ENCODE results near the gene MSMP.

The MSMP gene

GRCh38 chr9:35728041-35728971 lies 25.8 kb downstream of the MSMP start:
- Mint-ChIP-seq H3K27me3 (ENCODE audit: low read depth, poor library complexity) (peaks cover 2% of the 10 kb centered on the region), H3K36me3 (ENCODE audit: low read depth) (peaks cover 21% of the 10 kb centered on the region), H3K4me1 (peaks cover 7% of the 10 kb centered on the region), H3K9me3 (no peaks in the 10 kb centered on the region), H3K27ac (no peak overlapping the region), H3K4me3 (no peak overlapping the region)
- DNase-seq, result peak; percentile 56
- TF ChIP-seq, protein P1, sequence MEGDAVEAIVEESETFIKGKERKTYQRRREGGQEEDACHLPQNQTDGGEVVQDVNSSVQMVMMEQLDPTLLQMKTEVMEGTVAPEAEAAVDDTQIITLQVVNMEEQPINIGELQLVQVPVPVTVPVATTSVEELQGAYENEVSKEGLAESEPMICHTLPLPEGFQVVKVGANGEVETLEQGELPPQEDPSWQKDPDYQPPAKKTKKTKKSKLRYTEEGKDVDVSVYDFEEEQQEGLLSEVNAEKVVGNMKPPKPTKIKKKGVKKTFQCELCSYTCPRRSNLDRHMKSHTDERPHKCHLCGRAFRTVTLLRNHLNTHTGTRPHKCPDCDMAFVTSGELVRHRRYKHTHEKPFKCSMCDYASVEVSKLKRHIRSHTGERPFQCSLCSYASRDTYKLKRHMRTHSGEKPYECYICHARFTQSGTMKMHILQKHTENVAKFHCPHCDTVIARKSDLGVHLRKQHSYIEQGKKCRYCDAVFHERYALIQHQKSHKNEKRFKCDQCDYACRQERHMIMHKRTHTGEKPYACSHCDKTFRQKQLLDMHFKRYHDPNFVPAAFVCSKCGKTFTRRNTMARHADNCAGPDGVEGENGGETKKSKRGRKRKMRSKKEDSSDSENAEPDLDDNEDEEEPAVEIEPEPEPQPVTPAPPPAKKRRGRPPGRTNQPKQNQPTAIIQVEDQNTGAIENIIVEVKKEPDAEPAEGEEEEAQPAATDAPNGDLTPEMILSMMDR (IDR thresholded peaks at IDR 0.05), result no peak

GRCh38 chr9:35727676-35728040 lies 26.4 kb downstream of the MSMP start:
- Mint-ChIP-seq H3K9me3 (no peaks in the 10 kb centered on the region), H3K4me3 (no peak overlapping the region), H3K27ac (no peak overlapping the region), H3K4me1 (peaks cover under 1% of the 10 kb centered on the region), H3K36me3 (ENCODE audit: low read depth) (peaks cover 26% of the 10 kb centered on the region), H3K27me3 (ENCODE audit: low read depth, poor library complexity) (no peaks in the 10 kb centered on the region)
- DNase-seq, result no peak
- TF ChIP-seq, protein P1 (IDR thresholded peaks at IDR 0.05), result no peak

GRCh38 chr9:35726931-35727330 lies 27.1 kb downstream of the MSMP start:
- DNase-seq, result no peak

DNA sequence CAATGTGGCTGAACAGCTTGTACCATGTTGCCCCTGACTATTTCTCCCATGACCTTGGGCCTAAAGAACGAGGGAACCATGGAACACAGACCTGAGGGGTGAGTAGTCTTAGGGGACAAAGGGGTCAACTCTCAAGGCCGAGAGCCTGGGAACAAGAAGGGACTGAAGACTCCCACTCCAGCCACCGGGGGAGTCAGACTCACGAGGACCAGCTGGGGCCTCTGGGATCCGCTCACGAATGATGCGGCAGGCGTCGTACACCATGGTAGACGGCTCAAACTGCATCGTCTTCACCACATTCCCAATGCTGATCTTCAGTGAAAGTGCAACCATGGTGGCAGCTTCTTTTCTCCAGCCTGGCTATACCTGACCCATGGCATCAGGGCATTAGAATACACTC lies 28.7 kb downstream of the MSMP start:
- Mint-ChIP-seq H3K4me3 (no peak overlapping the region), H3K36me3 (ENCODE audit: low read depth) (peaks cover 41% of the 10 kb centered on the region), H3K9me3 (no peaks in the 10 kb centered on the region), H3K27ac (no peak overlapping the region), H3K27me3 (ENCODE audit: low read depth, poor library complexity) (no peaks in the 10 kb centered on the region), H3K4me1 (no peaks in the 10 kb centered on the region)
- TF ChIP-seq, protein P1 (IDR thresholded peaks at IDR 0.05), result no peak
- DNase-seq, result no peak

More at GRCh38 chr9:35726931-35727330, 27.1 kb downstream of the MSMP start:
- Mint-ChIP-seq H3K27ac (peak overlapping the region; percentile 69), H3K27me3 (ENCODE audit: low read depth, poor library complexity) (no peaks in the 10 kb centered on the region), H3K4me3 (no peak overlapping the region), H3K4me1 (no peaks in the 10 kb centered on the region), H3K36me3 (ENCODE audit: low read depth) (peaks cover 33% of the 10 kb centered on the region), H3K9me3 (no peaks in the 10 kb centered on the region)
- TF ChIP-seq, protein P1 (IDR thresholded peaks at IDR 0.05), result no peak

DNA sequence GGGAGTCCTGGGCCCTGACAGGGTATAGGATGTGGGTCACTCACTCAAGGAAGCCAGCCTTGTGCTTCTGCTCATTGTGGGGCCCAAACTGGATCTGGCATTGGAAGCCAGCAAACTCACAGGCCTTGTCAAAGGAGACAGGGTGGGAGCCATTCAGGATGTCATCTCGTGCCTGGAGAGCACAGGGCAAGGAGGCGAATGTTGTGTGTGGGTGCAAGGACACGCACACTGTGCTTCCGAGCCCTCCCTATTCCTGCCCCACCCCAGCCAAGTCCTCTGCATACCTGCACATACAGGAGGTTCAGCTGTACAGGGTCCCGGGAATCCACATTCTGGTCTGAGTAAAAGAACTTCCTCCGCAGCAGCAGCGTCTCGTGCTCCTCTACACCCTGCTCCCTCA lies 30.2 kb downstream of the MSMP start:
- no peaks in the 10 kb centered on the region for H3K27me3 Mint-ChIP-seq (ENCODE audit: low read depth, poor library complexity)

More for the DNA sequence above, 30.2 kb downstream of the MSMP start:
- no peak overlapping the region for H3K27ac Mint-ChIP-seq
- H3K9me3 Mint-ChIP-seq, result no peaks in the 10 kb centered on the region
- TF ChIP-seq, protein P1 (IDR thresholded peaks at IDR 0.05), result no peak
- peaks cover 55% of the 10 kb centered on the region for H3K36me3 Mint-ChIP-seq (ENCODE audit: low read depth)
- no peak overlapping the region for H3K4me3 Mint-ChIP-seq
- DNase-seq, result no peak
- H3K4me1 Mint-ChIP-seq, result no peaks in the 10 kb centered on the region
